DOHH2 (cell line): ENCODE measurements around the gene EVC2.

Source experiments
- EZH2phosphoT487 ChIP-seq: fragments of 200-600 bp; sonication (generic); IDR thresholded peaks from 2 replicates; pipeline ENCODE4 v1.6.1; 2017; ENCODE audit warnings: borderline replicate concordance, mild to moderate bottlenecking, antibody characterized with exemption, low read length, moderate library complexity, mixed read lengths
- TF ChIP-seq, protein P1 (sequence below): fragments of 200-600 bp; sonication (generic); IDR thresholded peaks from one replicate; pipeline ENCODE4 v1.5.1; 2014; ENCODE audit warnings: antibody characterized with exemption, mild to moderate bottlenecking, low read depth, low read length; ENCODE audit not compliant: poor library complexity, severe bottlenecking

DNA sequence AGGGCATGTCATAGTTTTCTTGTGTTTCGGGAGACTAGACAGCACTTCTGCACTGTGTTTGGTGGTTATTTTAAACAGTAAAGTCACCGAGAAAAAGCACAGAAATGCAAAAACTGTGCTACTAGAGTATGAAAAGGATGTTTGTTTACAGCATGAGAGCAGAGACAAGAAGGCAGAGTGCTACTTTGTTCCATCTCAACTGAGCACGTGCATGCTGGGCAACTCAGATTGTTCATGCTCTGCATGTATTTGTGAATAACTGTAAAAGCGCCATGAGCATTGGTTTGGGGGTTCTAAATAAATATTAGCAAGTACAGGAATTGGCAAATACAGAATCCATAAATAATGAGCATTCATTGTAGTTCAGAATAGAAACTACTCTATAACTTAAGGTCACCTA, 10.1 kb upstream of the EVC2 start:
- TF ChIP-seq, protein P1, sequence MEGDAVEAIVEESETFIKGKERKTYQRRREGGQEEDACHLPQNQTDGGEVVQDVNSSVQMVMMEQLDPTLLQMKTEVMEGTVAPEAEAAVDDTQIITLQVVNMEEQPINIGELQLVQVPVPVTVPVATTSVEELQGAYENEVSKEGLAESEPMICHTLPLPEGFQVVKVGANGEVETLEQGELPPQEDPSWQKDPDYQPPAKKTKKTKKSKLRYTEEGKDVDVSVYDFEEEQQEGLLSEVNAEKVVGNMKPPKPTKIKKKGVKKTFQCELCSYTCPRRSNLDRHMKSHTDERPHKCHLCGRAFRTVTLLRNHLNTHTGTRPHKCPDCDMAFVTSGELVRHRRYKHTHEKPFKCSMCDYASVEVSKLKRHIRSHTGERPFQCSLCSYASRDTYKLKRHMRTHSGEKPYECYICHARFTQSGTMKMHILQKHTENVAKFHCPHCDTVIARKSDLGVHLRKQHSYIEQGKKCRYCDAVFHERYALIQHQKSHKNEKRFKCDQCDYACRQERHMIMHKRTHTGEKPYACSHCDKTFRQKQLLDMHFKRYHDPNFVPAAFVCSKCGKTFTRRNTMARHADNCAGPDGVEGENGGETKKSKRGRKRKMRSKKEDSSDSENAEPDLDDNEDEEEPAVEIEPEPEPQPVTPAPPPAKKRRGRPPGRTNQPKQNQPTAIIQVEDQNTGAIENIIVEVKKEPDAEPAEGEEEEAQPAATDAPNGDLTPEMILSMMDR, result no peak
- no peak for TF ChIP-seq EZH2phosphoT487
